GM12878 (cell line): ENCODE measurements around the gene ZPR1. TPM values are rescaled to one million over a fixed set of nuclear protein-coding genes. Genes with fewer than 3 reads are reported as not detected.

Source experiments
- ATAC-seq: fragments of 200-7000 bp; cut with Tn5 transposase; 3 replicates; pipeline ENCODE4 v1.9.1; 2020; ENCODE audit warnings: mild to moderate bottlenecking, moderate library complexity
- BruUV-seq: library from RNA; stranded (reverse); fragments of 400-500 nt; replicated peaks from 2 replicates; lab custom pipeline; 2021; lab: Mats Ljungman, UMichigan
- CTCF ChIA-PET: fragments of 300-600 bp; sonication (Branson Sonifier 250); formaldehyde crosslinking; extraction: SDS; loops from one replicate; lab custom pipeline; 2021; ENCODE audit warnings: inconsistent platforms; lab: Yijun Ruan, JAX
- POLR2A ChIA-PET: fragments of 350-600 bp; formaldehyde crosslinking; extraction: SDS; loops from one replicate; lab custom pipeline; 2021; ENCODE audit warnings: inconsistent platforms; lab: Charles Lee
- RAD21 ChIA-PET: fragments of 300-600 bp; sonication (Branson Sonifier 250); formaldehyde crosslinking; loops from one replicate; lab custom pipeline; 2023; ENCODE audit warnings: antibody characterized with exemption; ENCODE audit not compliant: unreplicated experiment; lab: Charles Lee
- SMC1A ChIA-PET: fragments of 300-600 bp; sonication (Branson Sonifier 250); formaldehyde crosslinking; loops from one replicate; lab custom pipeline; 2023; ENCODE audit not compliant: unreplicated experiment, uncharacterized antibody; lab: Charles Lee
- DNase-seq: peaks from one replicate; pipeline ENCODE4 v3.0.0-alpha.2; 2011; ENCODE audit warnings: low read depth, low spot score
- FAIRE-seq: peaks from 3 replicates; lab custom pipeline; 2011; peaks lifted over from hg19 to GRCh38; lab: Jason Lieb, UNC
- H2AFZ ChIP-seq: 2 replicates; pipeline ENCODE4 v1.6.0; 2011; ENCODE audit warnings: low read depth, low read length, control low read depth; ENCODE audit not compliant: control insufficient read depth
- H3K27ac ChIP-seq: 2 replicates; pipeline ENCODE4 v1.5.1; 2011; ENCODE audit warnings: control low read depth; ENCODE audit not compliant: control insufficient read depth, insufficient read depth
- H3K27me3 ChIP-seq, 2 experiments: replicated peaks in 1 of 2; 2 replicates each; pipeline versions ENCODE4 v1.6.0 to v1.6.1; 2011; ENCODE audit warnings: low read length in 1 of 2; ENCODE audit not compliant: control insufficient read depth in 2 of 2, insufficient read depth in 2 of 2
- H3K36me3 ChIP-seq, 2 experiments: 2 replicates each; pipeline ENCODE4 v1.5.1; 2011; ENCODE audit warnings: low read length in 1 of 2; ENCODE audit not compliant: control insufficient read depth in 2 of 2, insufficient read depth in 2 of 2
- H3K4me1 ChIP-seq: 2 replicates; pipeline ENCODE4 v1.6.1; 2011; ENCODE audit warnings: mild to moderate bottlenecking, low read length, moderate library complexity, mixed read lengths; ENCODE audit not compliant: control insufficient read depth, insufficient read depth
- H3K4me2 ChIP-seq: 2 replicates; pipeline ENCODE4 v1.6.0; 2011; ENCODE audit warnings: control low read depth; ENCODE audit not compliant: control insufficient read depth, insufficient read depth
- H3K4me3 ChIP-seq: fragments of 200-600 bp; sonication (generic); 2 replicates; pipeline ENCODE4 v1.5.1; 2016
- H3K79me2 ChIP-seq: 2 replicates; pipeline ENCODE4 v1.6.0; 2011; ENCODE audit warnings: low read length; ENCODE audit not compliant: control insufficient read depth, insufficient read depth
- H3K9ac ChIP-seq: 2 replicates; pipeline ENCODE4 v1.8.0; 2011; ENCODE audit warnings: low read length, control low read depth, mixed read lengths; ENCODE audit not compliant: control insufficient read depth, insufficient read depth
- H3K9me3 ChIP-seq: replicated peaks from 3 replicates; pipeline ENCODE4 v1.5.1; 2011; ENCODE audit warnings: mild to moderate bottlenecking, low read length; ENCODE audit not compliant: control insufficient read depth, insufficient read depth
- H4K20me1 ChIP-seq: 2 replicates; pipeline ENCODE4 v1.6.0; 2011; ENCODE audit not compliant: control insufficient read depth, insufficient read depth
- HDGF ChIP-seq: fragments of 450-650 bp; IDR thresholded peaks from 2 replicates; pipeline ENCODE4 v1.6.1; 2016; ENCODE audit warnings: antibody characterized with exemption
- RB1 ChIP-seq: fragments of 450-650 bp; formaldehyde crosslinking; IDR thresholded peaks from 2 replicates; pipeline ENCODE4 v1.6.1; 2017; ENCODE audit warnings: mild to moderate bottlenecking, borderline replicate concordance
- WGBS: methylation state at CpG from one replicate; pipeline ENCODE4 v1.1.6; 2016; ENCODE audit warnings: low lambda C conversion rate; ENCODE audit not compliant: insufficient replicate concordance, insufficient coverage; ENCODE audit errors: missing lambda C conversion rate; 5-methylcytosine and 5-hydroxymethylcytosine counted together
- in situ Hi-C: fragments of 300-500 bp; cut with MboI; formaldehyde crosslinking; loops from 9 replicates; pipeline ENCODE4 v1.14.3; 2018; ENCODE audit warnings: mixed read lengths
- intact Hi-C: fragments of 100-400 bp; cut with micrococcal nuclease; formaldehyde crosslinking; loops from one replicate; pipeline ENCODE4 v1.14.2; 2022; ENCODE audit not compliant: unreplicated experiment
- polyA plus RNA-seq, 11 experiments: library from polyadenylated mRNA; depleted of rRNA in 4 of 11; unstranded in 6 of 11; stranded (reverse) in 5 of 11; fragments of >200 nt; fragmentation: Nextera tagmentation in 4 of 11; fragmentation: Illumina TruSeq in 1 of 11; extraction: Ambion mirVana in 4 of 11; extraction: Trizol in 1 of 11; gene quantifications; 1 replicate in 1 of 11; 2 replicates in 10 of 11; pipeline versions ENCODE4 v1.2.1 to v1.2.3, GENCODE V29; 2011 to 2016; ENCODE audit warnings: inconsistent platforms in 2 of 11, missing spikeins in 2 of 11, low read depth in 1 of 11
- total RNA-seq, 4 experiments: library from RNA; depleted of rRNA in 3 of 4; stranded (reverse); fragments of >200 nt in 3 of 4; fragmentation: Illumina TruSeq in 1 of 4; extraction: Trizol in 1 of 4; gene quantifications; 2 replicates each; pipeline versions ENCODE4 v1.2.1 to v1.2.3, GENCODE V29; 2013 to 2021
- TF ChIP-seq, protein P1 (sequence below): IDR thresholded peaks from 2 replicates; pipeline ENCODE4 v1.6.1; 2011; ENCODE audit warnings: low read depth, mild to moderate bottlenecking, low read length, moderate library complexity, borderline replicate concordance; ENCODE audit errors: extremely low read depth
- TF ChIP-seq, protein P2 (sequence below): fragments of 450-650 bp; IDR thresholded peaks from 2 replicates; pipeline ENCODE4 v1.6.1; 2017; ENCODE audit warnings: mild to moderate bottlenecking
- TF ChIP-seq, protein P3 (sequence below): fragments of 450-650 bp; IDR thresholded peaks from 2 replicates; pipeline ENCODE4 v1.6.1; 2017; ENCODE audit warnings: borderline replicate concordance
- TF ChIP-seq, protein P4 (sequence below): fragments of 450-650 bp; IDR thresholded peaks from 2 replicates; pipeline ENCODE4 v1.6.1; 2017; ENCODE audit warnings: mild to moderate bottlenecking, moderate library complexity

ZPR1 gene
- total and polyA plus RNA-seq, 10 of the 15 experiments (the other 5 are each of a cell fraction or from before 2014, with no cell fraction given) = 9.3 to 89.7 (median 54.7) TPM

DNA sequence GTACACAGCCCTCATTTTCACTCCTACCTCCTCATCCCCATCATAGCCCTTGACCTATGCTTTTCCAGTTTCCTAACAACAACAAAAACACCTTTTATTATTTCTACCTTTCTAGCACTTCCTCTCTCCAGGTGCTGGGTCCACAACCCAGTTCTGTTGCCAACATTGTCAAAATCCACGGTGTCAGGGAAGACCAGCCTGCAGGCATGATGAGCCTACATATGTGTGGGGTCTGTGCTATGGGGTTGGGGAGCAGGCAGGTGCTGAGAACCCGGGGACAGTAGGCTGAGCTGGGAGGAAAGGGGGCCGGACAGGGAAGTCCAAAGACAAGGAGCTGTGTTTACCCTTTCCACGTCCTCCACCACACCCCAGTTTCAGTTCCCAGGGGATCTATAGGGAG is 711 bp upstream of the ZPR1 start:
- WGBS = 23% methylated on average over 4 of the region's 4 CpGs
- Histone ChIP-seq H3K4me2 (peak overlapping the region; percentile 99), H3K27ac (no peak overlapping the region), H3K4me1 (peaks cover 14% of the 10 kb centered on the region), H3K79me2 (peaks cover 20% of the 10 kb centered on the region), H3K9me3 (no peaks in the 10 kb centered on the region), H3K36me3 (peaks cover 9 to 22% of the 10 kb centered on the region in 2 experiments), H4K20me1 (no peaks in the 10 kb centered on the region), H3K9ac (peak overlapping the region; percentile 92), H3K4me3 (peak overlapping the region; percentile 96), H3K27me3 (no peaks in the 10 kb centered on the region), H2AFZ (peak overlapping the region; percentile 99)
- ChIA-PET SMC1A (interaction anchor here (0.9 to 7.5 kb wide), 6 partner anchors 48 to 392 kb away, joined by 3 to 46 read pairs (median 3); partner anchors contain the start of gene SIK3), RAD21 (interaction anchor here (1.2 to 3.3 kb wide), 3 partner anchors 47 to 356 kb away, joined by 3 to 20 read pairs (median 13); partner anchors contain the start of gene PAFAH1B2), CTCF (interaction anchor here (0.6 to 10.9 kb wide), 5 partner anchors 12 to 317 kb away, joined by 4 to 183 read pairs (median 4); partner anchors contain the start of gene APOA1), POLR2A (interaction anchor here (1.0 to 3.4 kb wide), 7 partner anchors 10 to 307 kb away, joined by 3 to 28 read pairs (median 3); partner anchors contain the start of gene BUD13)
- ATAC-seq (no peak), DNase-seq (no peak), FAIRE-seq (no peak)
- in situ Hi-C loops = loop anchor here (5.0 kb wide), 1 partner anchor 314 kb away; no protein-coding TSS in a partner anchor
- intact Hi-C loops = no loop called here
- TF ChIP-seq, protein P1, sequence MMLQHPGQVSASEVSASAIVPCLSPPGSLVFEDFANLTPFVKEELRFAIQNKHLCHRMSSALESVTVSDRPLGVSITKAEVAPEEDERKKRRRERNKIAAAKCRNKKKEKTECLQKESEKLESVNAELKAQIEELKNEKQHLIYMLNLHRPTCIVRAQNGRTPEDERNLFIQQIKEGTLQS = no peak
- 0 out of 2 replicates have a peak, but pooled peaks have one; percentile 3 for TF ChIP-seq HDGF
- BruUV-seq = no TSS peak

DNA sequence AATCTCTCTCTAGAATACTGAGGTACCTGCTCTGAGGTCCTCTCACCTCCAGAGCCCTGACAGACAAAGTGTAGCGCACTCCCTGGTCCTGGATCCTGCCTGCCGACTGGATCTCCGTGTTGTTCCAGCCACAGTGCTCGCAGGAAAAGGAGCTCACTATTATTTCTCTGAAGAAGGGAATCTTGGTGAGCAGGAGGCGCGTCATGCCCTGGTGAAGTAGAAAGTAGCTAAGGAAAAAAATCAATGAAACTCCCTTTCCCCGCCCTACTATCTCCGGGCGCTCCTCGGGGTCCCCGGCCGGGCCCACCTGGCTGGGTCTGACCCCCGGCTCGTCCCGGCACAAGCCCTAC is 412 bp downstream of the ZPR1 start:
- BruUV-seq = no TSS peak
- SMC1A ChIA-PET = interaction anchor here (0.6 to 7.5 kb wide), 16 partner anchors 11 to 393 kb away, joined by 3 to 46 read pairs (median 4); no protein-coding TSS in a partner anchor
- RAD21 ChIA-PET = interaction anchor here (0.7 to 3.3 kb wide), 5 partner anchors 14 to 391 kb away, joined by 3 to 20 read pairs (median 7); partner anchors contain the start of genes BUD13 and SIDT2
- intact Hi-C loops (no loop called here), in situ Hi-C loops (loop anchor here (5.0 kb wide), 1 partner anchor 315 kb away; no protein-coding TSS in a partner anchor)
- CTCF ChIA-PET = interaction anchor here (0.5 to 10.9 kb wide), 7 partner anchors 25 to 393 kb away, joined by 3 to 183 read pairs (median 3); partner anchors contain the start of gene APOA1
- no peak for DNase-seq
- WGBS = 2% methylated on average over 15 of the region's 15 CpGs
- Histone ChIP-seq H3K27ac (peak overlapping the region; percentile 72), H3K36me3 (peaks cover 9 to 29% of the 10 kb centered on the region in 2 experiments), H2AFZ (peak overlapping the region; percentile 99), H3K9me3 (no peaks in the 10 kb centered on the region), H3K4me1 (peaks cover 18% of the 10 kb centered on the region), H3K9ac (peak overlapping the region; percentile 92), H3K27me3 (no peaks in the 10 kb centered on the region), H3K4me2 (peak overlapping the region; percentile 94), H4K20me1 (no peaks in the 10 kb centered on the region), H3K4me3 (peak overlapping the region; percentile 96), H3K79me2 (peaks cover 20% of the 10 kb centered on the region)
- POLR2A ChIA-PET = interaction anchor here (1.0 to 3.4 kb wide), 9 partner anchors 11 to 540 kb away, joined by 3 to 28 read pairs (median 3); partner anchors contain the start of genes BUD13 and CEP164
- FAIRE-seq = no peak
- ATAC-seq = peak; percentile 27
- TF ChIP-seq, protein P2, sequence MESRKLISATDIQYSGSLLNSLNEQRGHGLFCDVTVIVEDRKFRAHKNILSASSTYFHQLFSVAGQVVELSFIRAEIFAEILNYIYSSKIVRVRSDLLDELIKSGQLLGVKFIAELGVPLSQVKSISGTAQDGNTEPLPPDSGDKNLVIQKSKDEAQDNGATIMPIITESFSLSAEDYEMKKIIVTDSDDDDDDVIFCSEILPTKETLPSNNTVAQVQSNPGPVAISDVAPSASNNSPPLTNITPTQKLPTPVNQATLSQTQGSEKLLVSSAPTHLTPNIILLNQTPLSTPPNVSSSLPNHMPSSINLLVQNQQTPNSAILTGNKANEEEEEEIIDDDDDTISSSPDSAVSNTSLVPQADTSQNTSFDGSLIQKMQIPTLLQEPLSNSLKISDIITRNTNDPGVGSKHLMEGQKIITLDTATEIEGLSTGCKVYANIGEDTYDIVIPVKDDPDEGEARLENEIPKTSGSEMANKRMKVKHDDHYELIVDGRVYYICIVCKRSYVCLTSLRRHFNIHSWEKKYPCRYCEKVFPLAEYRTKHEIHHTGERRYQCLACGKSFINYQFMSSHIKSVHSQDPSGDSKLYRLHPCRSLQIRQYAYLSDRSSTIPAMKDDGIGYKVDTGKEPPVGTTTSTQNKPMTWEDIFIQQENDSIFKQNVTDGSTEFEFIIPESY = no peak
- TF ChIP-seq, protein P3, sequence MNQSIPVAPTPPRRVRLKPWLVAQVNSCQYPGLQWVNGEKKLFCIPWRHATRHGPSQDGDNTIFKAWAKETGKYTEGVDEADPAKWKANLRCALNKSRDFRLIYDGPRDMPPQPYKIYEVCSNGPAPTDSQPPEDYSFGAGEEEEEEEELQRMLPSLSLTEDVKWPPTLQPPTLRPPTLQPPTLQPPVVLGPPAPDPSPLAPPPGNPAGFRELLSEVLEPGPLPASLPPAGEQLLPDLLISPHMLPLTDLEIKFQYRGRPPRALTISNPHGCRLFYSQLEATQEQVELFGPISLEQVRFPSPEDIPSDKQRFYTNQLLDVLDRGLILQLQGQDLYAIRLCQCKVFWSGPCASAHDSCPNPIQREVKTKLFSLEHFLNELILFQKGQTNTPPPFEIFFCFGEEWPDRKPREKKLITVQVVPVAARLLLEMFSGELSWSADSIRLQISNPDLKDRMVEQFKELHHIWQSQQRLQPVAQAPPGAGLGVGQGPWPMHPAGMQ = no peak
- TF ChIP-seq, protein P4, sequence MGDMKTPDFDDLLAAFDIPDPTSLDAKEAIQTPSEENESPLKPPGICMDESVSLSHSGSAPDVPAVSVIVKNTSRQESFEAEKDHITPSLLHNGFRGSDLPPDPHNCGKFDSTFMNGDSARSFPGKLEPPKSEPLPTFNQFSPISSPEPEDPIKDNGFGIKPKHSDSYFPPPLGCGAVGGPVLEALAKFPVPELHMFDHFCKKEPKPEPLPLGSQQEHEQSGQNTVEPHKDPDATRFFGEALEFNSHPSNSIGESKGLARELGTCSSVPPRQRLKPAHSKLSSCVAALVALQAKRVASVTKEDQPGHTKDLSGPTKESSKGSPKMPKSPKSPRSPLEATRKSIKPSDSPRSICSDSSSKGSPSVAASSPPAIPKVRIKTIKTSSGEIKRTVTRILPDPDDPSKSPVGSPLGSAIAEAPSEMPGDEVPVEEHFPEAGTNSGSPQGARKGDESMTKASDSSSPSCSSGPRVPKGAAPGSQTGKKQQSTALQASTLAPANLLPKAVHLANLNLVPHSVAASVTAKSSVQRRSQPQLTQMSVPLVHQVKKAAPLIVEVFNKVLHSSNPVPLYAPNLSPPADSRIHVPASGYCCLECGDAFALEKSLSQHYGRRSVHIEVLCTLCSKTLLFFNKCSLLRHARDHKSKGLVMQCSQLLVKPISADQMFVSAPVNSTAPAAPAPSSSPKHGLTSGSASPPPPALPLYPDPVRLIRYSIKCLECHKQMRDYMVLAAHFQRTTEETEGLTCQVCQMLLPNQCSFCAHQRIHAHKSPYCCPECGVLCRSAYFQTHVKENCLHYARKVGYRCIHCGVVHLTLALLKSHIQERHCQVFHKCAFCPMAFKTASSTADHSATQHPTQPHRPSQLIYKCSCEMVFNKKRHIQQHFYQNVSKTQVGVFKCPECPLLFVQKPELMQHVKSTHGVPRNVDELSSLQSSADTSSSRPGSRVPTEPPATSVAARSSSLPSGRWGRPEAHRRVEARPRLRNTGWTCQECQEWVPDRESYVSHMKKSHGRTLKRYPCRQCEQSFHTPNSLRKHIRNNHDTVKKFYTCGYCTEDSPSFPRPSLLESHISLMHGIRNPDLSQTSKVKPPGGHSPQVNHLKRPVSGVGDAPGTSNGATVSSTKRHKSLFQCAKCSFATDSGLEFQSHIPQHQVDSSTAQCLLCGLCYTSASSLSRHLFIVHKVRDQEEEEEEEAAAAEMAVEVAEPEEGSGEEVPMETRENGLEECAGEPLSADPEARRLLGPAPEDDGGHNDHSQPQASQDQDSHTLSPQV = no peak
- TF ChIP-seq RB1 = no peak
